H1 (cell line): Measurements from ENCODE around the gene B9D1. TPM values are rescaled to one million over a fixed set of nuclear protein-coding genes. Genes with fewer than 3 reads are reported as not detected.

Experiments
- CTCF ChIA-PET: fragments of 300-600 bp; sonication (Branson Sonifier 250); formaldehyde crosslinking; loops from one replicate; lab custom pipeline; 2021; ENCODE audit not compliant: partially characterized antibody; lab: Charles Lee
- POLR2A ChIA-PET: fragments of 300-600 bp; sonication (Branson Sonifier 250); formaldehyde crosslinking; loops from one replicate; lab custom pipeline; 2021; ENCODE audit warnings: inconsistent platforms; ENCODE audit not compliant: partially characterized antibody; lab: Charles Lee
- DNase-seq, 2 experiments: peaks; one replicate each; pipeline versions ENCODE4 v3.0.0 to v3.0.0-alpha.2; 2010 to 2022; ENCODE audit warnings: low spot score in 2 of 2, low read depth in 1 of 2, mixed read lengths in 1 of 2
- FAIRE-seq: peaks from 2 replicates; lab custom pipeline; 2011; peaks lifted over from hg19 to GRCh38; lab: Jason Lieb, UNC
- H2AFZ ChIP-seq: 2 replicates; pipeline ENCODE4 v1.8.1; 2012; ENCODE audit warnings: low read length, inconsistent platforms
- H2AK5ac ChIP-seq: 2 replicates; pipeline ENCODE4 v1.6.1; 2013; ENCODE audit warnings: low read depth, low read length
- H2BK120ac ChIP-seq: replicated peaks from 2 replicates; pipeline ENCODE3; 2013; ENCODE audit warnings: low read depth, low read length, inconsistent platforms
- H2BK12ac ChIP-seq: 2 replicates; pipeline ENCODE4 v1.6.1; 2013; ENCODE audit warnings: low read depth, low read length
- H2BK15ac ChIP-seq: 2 replicates; pipeline ENCODE4 v1.6.1; 2013; ENCODE audit warnings: low read length
- H2BK20ac ChIP-seq: 2 replicates; pipeline ENCODE4 v1.6.1; 2013; ENCODE audit warnings: low read length
- H2BK5ac ChIP-seq: 2 replicates; pipeline ENCODE4 v1.6.1; 2013; ENCODE audit warnings: low read depth, low read length
- H3K14ac ChIP-seq: 2 replicates; pipeline ENCODE4 v1.6.1; 2013; ENCODE audit warnings: inconsistent platforms; ENCODE audit not compliant: insufficient read length
- H3K18ac ChIP-seq: 2 replicates; pipeline ENCODE4 v1.6.1; 2013; ENCODE audit warnings: low read length; ENCODE audit errors: extremely low read depth
- H3K23ac ChIP-seq: 2 replicates; pipeline ENCODE4 v1.6.1; 2013; ENCODE audit warnings: inconsistent platforms; ENCODE audit not compliant: insufficient read length
- H3K23me2 ChIP-seq: 2 replicates; pipeline ENCODE4 v1.6.1; 2013; ENCODE audit warnings: low read depth, low read length
- H3K27ac ChIP-seq: 2 replicates; pipeline ENCODE4 v1.6.1; 2011; ENCODE audit warnings: low read depth, low read length, inconsistent platforms
- H3K27me3 ChIP-seq, 4 experiments: replicated peaks in 1 of 4; 1 replicate in 1 of 4; 2 replicates in 3 of 4; pipeline versions ENCODE4 v1.6.1 to v1.8.1; 2011 to 2013; ENCODE audit warnings: low read length in 3 of 4, mild to moderate bottlenecking in 3 of 4, inconsistent platforms in 2 of 4, mixed read lengths in 2 of 4, moderate library complexity in 1 of 4; ENCODE audit not compliant: control insufficient read depth in 3 of 4, insufficient read depth in 3 of 4; ENCODE audit errors: extremely low read depth in 1 of 4
- H3K36me3 ChIP-seq, 4 experiments: 2 replicates each; pipeline versions ENCODE4 v1.6.1 to v1.8.1; 2011 to 2013; ENCODE audit warnings: mild to moderate bottlenecking in 4 of 4, low read length in 3 of 4, moderate library complexity in 2 of 4, control low read depth in 1 of 4, inconsistent platforms in 1 of 4; ENCODE audit not compliant: insufficient read depth in 4 of 4, control insufficient read depth in 2 of 4
- H3K4ac ChIP-seq: replicated peaks from 2 replicates; pipeline ENCODE3; 2013; ENCODE audit warnings: low read length, low read depth, mixed read lengths, inconsistent platforms; ENCODE audit not compliant: insufficient read length
- H3K4me1 ChIP-seq, 4 experiments: replicated peaks in 1 of 4; 1 replicate in 1 of 4; 2 replicates in 3 of 4; pipeline versions ENCODE4 v1.6.1 to v1.8.1; 2011 to 2013; ENCODE audit warnings: low read length in 3 of 4, inconsistent platforms in 2 of 4, mixed read lengths in 1 of 4; ENCODE audit not compliant: insufficient read depth in 4 of 4, control insufficient read depth in 3 of 4
- H3K4me2 ChIP-seq, 2 experiments: 2 replicates each; pipeline versions ENCODE4 v1.6.1 to v1.8.1; 2011 to 2013; ENCODE audit warnings: low read depth in 2 of 2, low read length in 2 of 2, control low read depth in 1 of 2, inconsistent platforms in 1 of 2, mild to moderate bottlenecking in 1 of 2; ENCODE audit not compliant: insufficient read depth in 1 of 2
- H3K4me3 ChIP-seq, 4 experiments: fragments of 200-600, 300-600 bp in 1 of 4; sonication (generic), shearing (Covaris generic), sonication (Bioruptor Twin) in 1 of 4; 2 replicates each; pipeline versions ENCODE4 v1.5.1 to v1.8.1; 2011 to 2016; ENCODE audit warnings: low read length in 4 of 4, low read depth in 3 of 4, control low read depth in 2 of 4, inconsistent platforms in 2 of 4, mild to moderate bottlenecking in 2 of 4, mixed read lengths in 1 of 4, moderate library complexity in 1 of 4; ENCODE audit not compliant: insufficient read depth in 2 of 4; ENCODE audit errors: extremely low read depth in 1 of 4
- H3K56ac ChIP-seq: replicated peaks from 2 replicates; pipeline ENCODE3; 2013; ENCODE audit warnings: low read depth, mild to moderate bottlenecking, mixed read lengths, low read length, inconsistent platforms; ENCODE audit not compliant: insufficient read length
- H3K79me1 ChIP-seq: 2 replicates; pipeline ENCODE4 v1.6.1; 2013; ENCODE audit warnings: low read depth, low read length, control low read depth
- H3K79me2 ChIP-seq, 2 experiments: 2 replicates each; pipeline versions ENCODE4 v1.6.1 to v1.8.1; 2012 to 2013; ENCODE audit warnings: low read length in 2 of 2, mild to moderate bottlenecking in 2 of 2, inconsistent platforms in 1 of 2; ENCODE audit not compliant: insufficient read depth in 2 of 2, control insufficient read depth in 1 of 2
- H3K9ac ChIP-seq, 4 experiments: replicated peaks in 1 of 4; 1 replicate in 1 of 4; 2 replicates in 3 of 4; pipeline versions ENCODE4 v1.6.1 to v1.8.1; 2011 to 2013; ENCODE audit warnings: low read depth in 3 of 4, low read length in 3 of 4, control low read depth in 2 of 4, mild to moderate bottlenecking in 2 of 4, moderate library complexity in 2 of 4, inconsistent platforms in 1 of 4; ENCODE audit errors: extremely low read depth in 1 of 4
- H3K9me3 ChIP-seq, 2 experiments: 2 replicates each; pipeline versions ENCODE4 v1.6.1 to v1.8.1; 2012 to 2013; ENCODE audit warnings: mild to moderate bottlenecking in 2 of 2, moderate library complexity in 2 of 2, control low read depth in 1 of 2, inconsistent platforms in 1 of 2, low read depth in 1 of 2, low read length in 1 of 2, mixed read lengths in 1 of 2; ENCODE audit not compliant: insufficient read depth in 2 of 2
- H4K20me1 ChIP-seq, 2 experiments: replicated peaks in 1 of 2; 2 replicates each; pipeline versions ENCODE3 to v1.8.1; 2011 to 2013; ENCODE audit warnings: inconsistent platforms in 2 of 2, low read length in 2 of 2, mild to moderate bottlenecking in 1 of 2; ENCODE audit not compliant: insufficient read depth in 2 of 2, control insufficient read depth in 1 of 2
- H4K5ac ChIP-seq: 2 replicates; pipeline ENCODE4 v1.6.1; 2013; ENCODE audit warnings: low read length, low read depth, mixed read lengths, inconsistent platforms; ENCODE audit not compliant: insufficient read length
- H4K8ac ChIP-seq: 2 replicates; pipeline ENCODE4 v1.8.0; 2013; ENCODE audit warnings: mild to moderate bottlenecking, moderate library complexity, low read length, inconsistent platforms; ENCODE audit not compliant: insufficient read depth; ENCODE audit errors: extremely low read depth
- H4K91ac ChIP-seq: replicated peaks from 2 replicates; pipeline ENCODE3; 2013; ENCODE audit warnings: low read length, mixed read lengths, inconsistent platforms; ENCODE audit not compliant: insufficient read length
- ASH2L ChIP-seq: fragments of 200-600, 300-600 bp; sonication (generic); IDR thresholded peaks from one replicate; pipeline ENCODE4 v1.7.1; 2017; ENCODE audit warnings: low read length
- BRCA1 ChIP-seq: IDR thresholded peaks from 2 replicates; pipeline ENCODE4 v1.6.1; 2012; ENCODE audit warnings: low read depth, low read length, improper control_type of control experiment
- CEBPB ChIP-seq: IDR thresholded peaks from 2 replicates; pipeline ENCODE4 v1.6.1; 2012; ENCODE audit warnings: low read depth, low read length
- EGR1 ChIP-seq: IDR thresholded peaks from 2 replicates; pipeline ENCODE4 v1.6.1; 2011; ENCODE audit warnings: low read depth, low read length, borderline replicate concordance
- FOSL1 ChIP-seq: IDR thresholded peaks from 2 replicates; pipeline ENCODE4 v1.6.1; 2011; ENCODE audit warnings: mild to moderate bottlenecking, low read depth, low read length, moderate library complexity; ENCODE audit not compliant: insufficient read depth
- MAX ChIP-seq: IDR thresholded peaks from 2 replicates; pipeline ENCODE4 v1.6.1; 2012; ENCODE audit warnings: inconsistent platforms
- RBBP5 ChIP-seq: IDR thresholded peaks from 2 replicates; pipeline ENCODE4 v1.7.1; 2012; ENCODE audit warnings: low read depth, mild to moderate bottlenecking, inconsistent platforms, low read length, moderate library complexity, borderline replicate concordance
- RXRA ChIP-seq: IDR thresholded peaks from 2 replicates; pipeline ENCODE4 v1.6.1; 2011; ENCODE audit warnings: low read depth, mild to moderate bottlenecking, low read length, moderate library complexity; ENCODE audit not compliant: insufficient read depth
- SIN3A ChIP-seq, 2 experiments: IDR thresholded peaks in 1 of 2; conservative IDR thresholded peaks in 1 of 2; 2 replicates each; pipeline ENCODE4 v1.6.1; 2011 to 2012; ENCODE audit warnings: low read length in 2 of 2, improper control_type of control experiment in 1 of 2, low read depth in 1 of 2, mild to moderate bottlenecking in 1 of 2
- TAF7 ChIP-seq: optimal IDR thresholded peaks from 2 replicates; pipeline ENCODE3; 2011; ENCODE audit warnings: low read depth, mild to moderate bottlenecking, inconsistent platforms, low read length, moderate library complexity, borderline replicate concordance
- TCF12 ChIP-seq: IDR thresholded peaks from 2 replicates; pipeline ENCODE4 v1.6.1; 2011; ENCODE audit warnings: low read depth, mild to moderate bottlenecking, low read length
- USF2 ChIP-seq: IDR thresholded peaks from 2 replicates; pipeline ENCODE4 v1.6.1; 2011; ENCODE audit warnings: low read length, improper control_type of control experiment
- YY1 ChIP-seq: IDR thresholded peaks from 2 replicates; pipeline ENCODE4 v1.6.1; 2011; ENCODE audit warnings: low read depth, mild to moderate bottlenecking, low read length
- WGBS, 2 experiments: shearing (Covaris generic) in 1 of 2; methylation state at CpG; one replicate each; pipeline versions ENCODE4 v1.1.6 to v1.1.7; 2013 to 2015; ENCODE audit warnings: low lambda C conversion rate in 2 of 2, mixed read lengths in 2 of 2, inconsistent platforms in 1 of 2, low coverage in 1 of 2, missing lambda C conversion rate in 1 of 2; ENCODE audit not compliant: insufficient replicate concordance in 2 of 2, insufficient coverage in 1 of 2, insufficient read length in 1 of 2; ENCODE audit errors: extremely low coverage in 1 of 2, missing lambda C conversion rate in 1 of 2; 5-methylcytosine and 5-hydroxymethylcytosine counted together
- polyA plus RNA-seq, 7 experiments: library from polyadenylated mRNA; depleted of rRNA in 3 of 7; stranded (reverse) in 5 of 7; unstranded in 2 of 7; fragments of >200 nt in 5 of 7; fragments of 200-250 nt in 2 of 7; gene quantifications; 1 replicate in 5 of 7; 2 replicates in 1 of 7; 4 replicates in 1 of 7; pipeline versions ENCODE4 v1.2.1 to v1.2.3, GENCODE V29; 2011 to 2013; ENCODE audit warnings: missing spikeins in 2 of 7, mixed read lengths in 2 of 7
- total RNA-seq: library from RNA; stranded (reverse); fragmentation: NEBNext Ultra II Directional; extraction: Animal tissue kit (Norgen Biotek cat#: 25700); gene quantifications from 2 replicates; pipeline ENCODE4 v1.2.1, GENCODE V29; 2021

B9D1 gene
- total and polyA plus RNA-seq, 2 of the 8 experiments (the other 6 are each of a cell fraction or from before 2014, with no cell fraction given) = 24.6 to 65.7 TPM

GRCh38 chr17:19359856-19360255 lies 2.7 kb downstream of the B9D1 start:
- Histone ChIP-seq H3K27ac (no peak overlapping the region), H2BK12ac (no peak overlapping the region), H3K79me2 (no peaks in the 10 kb centered on the region), H3K9ac (no peak overlapping the region), H3K36me3 (peaks cover 0 to 7% (median 0%) of the 10 kb centered on the region in 4 experiments; a peak in 1 of 8 replicates), H3K14ac (no peak overlapping the region), H3K4ac (no peak overlapping the region), H3K4me3 (no peak overlapping the region), H3K9me3 (no peaks in the 10 kb centered on the region), H3K4me1 (peaks cover 0 to 9% (median 2%) of the 10 kb centered on the region in 4 experiments; a peak in 3 of 7 replicates), H2BK15ac (no peak overlapping the region), H3K79me1 (peaks cover 2% of the 10 kb centered on the region; the same call in 1 of the 2 replicates), H2BK20ac (no peak overlapping the region), H3K23me2 (peaks cover 6% of the 10 kb centered on the region; the same call in 1 of the 2 replicates), H3K18ac (no peak overlapping the region), H4K91ac (no peak overlapping the region), H2BK5ac (no peak overlapping the region), H3K56ac (no peak overlapping the region), H4K5ac (no peak overlapping the region), H4K8ac (no peak overlapping the region), H2BK120ac (no peak overlapping the region), H4K20me1 (peaks cover 0 to 4% of the 10 kb centered on the region in 2 experiments), H3K27me3 (no peaks in the 10 kb centered on the region; a peak in 1 of 7 replicates), H3K23ac (no peak overlapping the region), H2AFZ (no peak overlapping the region), H2AK5ac (no peak overlapping the region), H3K4me2 (no peak overlapping the region)
- WGBS, 2 experiments = 91% methylated on average over 5 of the region's 5 CpGs; no CpG with 5 or more reads in 1 of the 2 experiments
- DNase-seq (no peak), FAIRE-seq (no peak)
- ChIA-PET POLR2A (interaction anchor here (1.0 to 1.2 kb wide), 2 partner anchors 18 to 23 kb away, joined by 3 read pairs; partner anchors contain the start of gene MAPK7), CTCF (interaction anchor here (1.4 to 2.1 kb wide), 2 partner anchors 51 to 407 kb away, joined by 3 to 8 read pairs; no protein-coding TSS in a partner anchor)
- no peak for TF ChIP-seq YY1
- no peak for TF ChIP-seq RXRA
- no peak for TF ChIP-seq TAF7
- TF ChIP-seq USF2 = no peak
- no peak for TF ChIP-seq MAX
- TF ChIP-seq TCF12 = no peak
- TF ChIP-seq SIN3A (conservative IDR thresholded peaks at IDR 0.05 in 1 of 2, IDR thresholded peaks at IDR 0.05 in 1 of 2; ENCODE audit: low read depth in 1 of 2, low read length in 2 of 2) = no peak
- TF ChIP-seq FOSL1 = no peak
- no peak for TF ChIP-seq CEBPB
- no peak for TF ChIP-seq EGR1
- TF ChIP-seq RBBP5 = no peak
- no peak for TF ChIP-seq ASH2L
- no peak for TF ChIP-seq BRCA1
